NCI-H1092 treated with DMSO at 0.1 percent for 48 hours (cell line): Measurements from ENCODE around the gene P2RX6.

Experiments used
- DNase-seq: peaks from one replicate; lab custom pipeline; 2025; lab: John Stamatoyannopoulos, UW

The P2RX6 gene

DNA sequence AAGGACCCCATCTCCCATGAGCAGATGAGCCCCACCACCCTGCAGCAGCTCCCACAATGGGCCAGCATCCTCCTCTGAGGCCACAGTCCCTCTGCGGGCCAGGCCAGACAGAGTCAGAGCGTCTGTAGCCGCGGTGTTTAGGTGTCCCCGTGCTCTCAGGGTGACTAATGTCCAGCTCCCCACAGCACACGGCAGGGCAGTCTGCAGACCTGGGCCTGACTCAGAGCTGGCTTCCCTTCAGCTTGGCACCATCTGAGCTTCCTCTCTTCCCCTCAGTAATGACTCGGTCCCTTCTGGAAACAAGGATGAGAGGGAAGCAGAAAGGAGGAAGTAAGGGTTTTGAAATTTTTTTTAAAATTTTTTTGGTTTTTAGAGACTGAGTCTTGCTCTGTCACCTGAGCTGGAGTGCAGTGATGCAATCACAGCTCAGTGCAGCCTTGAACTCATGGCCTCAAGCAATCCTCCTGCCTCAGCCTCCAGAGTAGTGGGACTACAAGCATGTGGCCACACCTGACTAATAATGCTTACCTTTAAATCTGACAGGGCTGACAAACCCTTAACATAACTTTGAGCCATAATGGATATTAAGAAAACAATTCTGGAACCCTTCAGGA, 59.2 kb downstream of the P2RX6 start:
- no peak for DNase-seq

DNA sequence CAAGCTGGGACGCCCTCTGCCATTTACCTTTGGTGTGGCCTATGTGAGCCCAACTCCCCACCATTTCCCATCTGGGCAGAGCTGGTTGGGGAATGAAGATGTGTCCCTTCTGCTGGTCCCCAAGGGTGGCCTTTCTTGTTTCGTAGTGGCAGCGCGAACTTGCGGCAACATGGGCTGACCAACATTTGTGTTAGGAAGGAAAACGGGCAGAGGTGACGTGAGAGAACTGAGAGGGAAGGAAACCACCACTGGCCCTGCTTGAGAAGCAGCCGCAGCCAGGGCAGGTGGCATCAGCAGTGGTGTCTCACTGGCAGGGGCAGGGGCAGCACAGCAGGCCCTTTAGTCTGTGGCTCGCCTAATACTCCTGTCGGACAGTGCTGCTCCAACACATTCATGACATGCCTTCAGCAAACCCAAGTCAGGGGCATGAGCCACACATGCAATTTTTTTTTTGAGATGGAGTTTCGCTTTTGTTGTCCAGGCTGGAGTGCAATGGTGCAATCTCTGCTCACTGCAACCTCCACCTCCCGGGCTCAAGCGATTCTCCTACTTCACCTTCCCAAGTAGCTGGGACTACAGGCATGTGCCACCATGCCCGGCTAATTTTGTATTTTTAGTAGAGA, 60.7 kb downstream of the P2RX6 start:
- DNase-seq: no peak

GRCh38 chr22:21076912-21077625, 62.1 kb downstream of the P2RX6 start:
- no peak for DNase-seq
